ENCODE data around the gene TSPAN14. TPM values are rescaled to one million over a fixed set of nuclear protein-coding genes. Genes with fewer than 3 reads are reported as not detected.
A peak's percentile ranks its signal among the peaks of the same experiment; 100 is the strongest.

TSPAN14 gene
- polyA plus RNA-seq, 1 donor (not counting 4 experiments of a cell fraction or from before 2014, with no cell fraction given), result 71.1 TPM

DNA sequence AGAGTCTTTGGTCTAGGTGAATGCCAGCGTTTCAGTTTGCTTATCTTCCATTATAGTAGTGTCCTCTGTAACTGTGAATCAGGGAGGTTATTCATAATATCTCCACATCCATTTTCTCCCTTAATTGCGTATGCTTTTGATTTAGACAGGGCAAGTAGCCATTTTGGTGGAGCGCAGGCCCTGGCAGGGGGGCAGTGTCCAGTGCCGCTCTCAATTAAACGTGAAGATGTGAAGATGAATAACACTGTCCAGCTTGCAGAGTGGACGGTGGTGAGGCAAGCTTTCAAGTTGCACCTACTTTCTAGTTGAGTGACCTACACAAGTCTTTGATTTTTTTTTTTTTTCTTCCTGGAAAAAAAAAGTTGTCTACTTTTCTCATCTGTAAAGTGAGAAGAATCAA is 4.5 kb downstream of the TSPAN14 start:
- H3K79me2 ChIP-seq (ENCODE audit: control insufficient read depth, insufficient read depth, low read length), result peaks cover 93% of the 10 kb centered on the region

DNA sequence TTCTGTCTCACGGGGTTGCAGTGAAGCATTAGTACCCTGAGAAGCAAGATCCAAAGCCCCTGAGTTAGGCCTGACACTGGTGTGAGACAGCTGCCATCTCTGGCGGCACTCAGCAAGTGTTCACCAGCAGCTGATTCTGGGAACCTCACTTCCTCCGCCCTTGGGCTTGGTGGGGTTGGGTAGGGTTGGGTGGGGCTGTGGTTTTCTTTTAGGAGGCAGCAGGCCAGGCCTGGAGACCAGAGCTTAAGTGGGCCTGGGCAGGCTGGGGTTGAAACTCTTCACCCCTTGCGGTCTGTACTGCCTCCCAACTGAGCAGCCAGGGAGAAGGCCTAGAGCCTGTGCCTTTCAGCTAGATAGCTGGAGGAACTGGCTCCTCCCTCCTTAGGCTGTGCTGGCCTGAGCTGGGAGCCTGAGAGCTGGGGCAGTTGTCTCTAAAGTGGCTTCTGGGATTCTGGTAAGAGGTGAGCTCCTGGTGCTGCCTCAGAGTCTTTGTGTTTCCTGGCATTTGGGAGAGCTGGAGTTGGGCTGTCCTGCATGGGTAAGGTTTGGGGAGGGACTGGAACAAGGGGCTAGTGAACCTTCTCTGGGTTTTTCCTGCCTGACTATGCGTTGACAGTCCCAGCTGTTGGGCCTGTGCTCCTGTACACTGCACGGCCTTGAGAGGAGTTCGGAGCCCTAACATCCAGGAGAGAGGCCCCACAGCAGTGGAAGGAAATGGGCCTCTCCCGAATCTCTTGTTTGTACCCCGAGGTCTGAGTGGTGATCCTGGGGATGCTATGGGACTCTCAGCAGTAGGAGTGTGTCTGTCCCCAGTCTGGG is 5.1 kb downstream of the TSPAN14 start:
- Histone ChIP-seq H3K4me3 (ENCODE audit: control insufficient read depth in 2 of 3, extremely low read depth in 1 of 3, insufficient read depth in 2 of 3, low read depth in 1 of 3, low read length in 3 of 3) (peak overlapping the region; percentile 26 to 43 (median 34)), H3K36me3 (ENCODE audit: control insufficient read depth in 2 of 2, extremely low read depth in 1 of 2, insufficient read depth in 2 of 2, low read length in 2 of 2) (peaks cover 8% of the 10 kb centered on the region in 2 experiments), H3K9me1 (ENCODE audit: control insufficient read depth, extremely low read depth, insufficient read depth, low read length) (peaks cover 10% of the 10 kb centered on the region), H3K4me1 (ENCODE audit: control insufficient read depth, extremely low read depth, insufficient read depth, low read length) (peaks cover 84% of the 10 kb centered on the region), H4K20me1 (ENCODE audit: control insufficient read depth, extremely low read depth, insufficient read depth, low read length) (peaks cover 32% of the 10 kb centered on the region), H2AFZ (ENCODE audit: control insufficient read depth, low read length) (no peak overlapping the region), H3K27ac (ENCODE audit: control insufficient read depth, insufficient read depth, low read length) (peak overlapping the region; percentile 84), H3K79me2 (ENCODE audit: control insufficient read depth, insufficient read depth, low read length) (peaks cover 98% of the 10 kb centered on the region), H3K27me3 (ENCODE audit: control insufficient read depth, extremely low read depth, insufficient read depth, low read length) (no peaks in the 10 kb centered on the region), H3K9me3 (ENCODE audit: control insufficient read depth, low read depth, low read length) (no peaks in the 10 kb centered on the region), H3K9ac (ENCODE audit: control insufficient read depth, extremely low read depth, insufficient read depth, low read length) (peak overlapping the region; percentile 72), H3K4me2 (ENCODE audit: control insufficient read depth, extremely low read depth, insufficient read depth, low read depth, low read length) (peak overlapping the region; percentile 83)
- no peak for TF ChIP-seq EZH2 (IDR thresholded peaks at IDR 0.05; ENCODE audit: low read length)
- TF ChIP-seq, protein P1, sequence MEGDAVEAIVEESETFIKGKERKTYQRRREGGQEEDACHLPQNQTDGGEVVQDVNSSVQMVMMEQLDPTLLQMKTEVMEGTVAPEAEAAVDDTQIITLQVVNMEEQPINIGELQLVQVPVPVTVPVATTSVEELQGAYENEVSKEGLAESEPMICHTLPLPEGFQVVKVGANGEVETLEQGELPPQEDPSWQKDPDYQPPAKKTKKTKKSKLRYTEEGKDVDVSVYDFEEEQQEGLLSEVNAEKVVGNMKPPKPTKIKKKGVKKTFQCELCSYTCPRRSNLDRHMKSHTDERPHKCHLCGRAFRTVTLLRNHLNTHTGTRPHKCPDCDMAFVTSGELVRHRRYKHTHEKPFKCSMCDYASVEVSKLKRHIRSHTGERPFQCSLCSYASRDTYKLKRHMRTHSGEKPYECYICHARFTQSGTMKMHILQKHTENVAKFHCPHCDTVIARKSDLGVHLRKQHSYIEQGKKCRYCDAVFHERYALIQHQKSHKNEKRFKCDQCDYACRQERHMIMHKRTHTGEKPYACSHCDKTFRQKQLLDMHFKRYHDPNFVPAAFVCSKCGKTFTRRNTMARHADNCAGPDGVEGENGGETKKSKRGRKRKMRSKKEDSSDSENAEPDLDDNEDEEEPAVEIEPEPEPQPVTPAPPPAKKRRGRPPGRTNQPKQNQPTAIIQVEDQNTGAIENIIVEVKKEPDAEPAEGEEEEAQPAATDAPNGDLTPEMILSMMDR (optimal IDR thresholded peaks at IDR 0.05 in 1 of 3, IDR thresholded peaks at IDR 0.05 in 1 of 3, conservative IDR thresholded peaks at IDR 0.05 in 1 of 3; ENCODE audit: extremely low read depth in 1 of 3, insufficient read depth in 2 of 3, low read length in 3 of 3), result peak in 2 of 3 experiments; percentile 11 to 45
- FAIRE-seq, result peak; percentile 64
- DNase-seq (ENCODE audit: low read depth, low spot score), result no peak
- dilution Hi-C loops (cut with MboI; ENCODE audit: extremely low pct_ligation_motif_present, low sequenced_read_pairs), result no loop called here

More for the DNA sequence above, 4.5 kb downstream of the TSPAN14 start:
- FAIRE-seq (no peak), DNase-seq (ENCODE audit: low read depth, low spot score) (no peak)
- H3K9ac ChIP-seq (ENCODE audit: control insufficient read depth, extremely low read depth, insufficient read depth, low read length), result peak overlapping the region; percentile 72
- peak overlapping the region; percentile 84 for H3K27ac ChIP-seq (ENCODE audit: control insufficient read depth, insufficient read depth, low read length)
- H3K9me1 ChIP-seq (ENCODE audit: control insufficient read depth, extremely low read depth, insufficient read depth, low read length), result peaks cover 6% of the 10 kb centered on the region
- dilution Hi-C loops (cut with MboI; ENCODE audit: extremely low pct_ligation_motif_present, low sequenced_read_pairs), result no loop called here
- H3K4me3 ChIP-seq (ENCODE audit: control insufficient read depth in 2 of 3, extremely low read depth in 1 of 3, insufficient read depth in 2 of 3, low read depth in 1 of 3, low read length in 3 of 3), result peak overlapping the region; percentile 26 to 43 (median 34)
- H3K4me1 ChIP-seq (ENCODE audit: control insufficient read depth, extremely low read depth, insufficient read depth, low read length), result peaks cover 78% of the 10 kb centered on the region
- H3K9me3 ChIP-seq (ENCODE audit: control insufficient read depth, low read depth, low read length), result no peaks in the 10 kb centered on the region
- no peak for TF ChIP-seq EZH2 (IDR thresholded peaks at IDR 0.05; ENCODE audit: low read length)
- TF ChIP-seq, protein P1 (optimal IDR thresholded peaks at IDR 0.05 in 1 of 3, IDR thresholded peaks at IDR 0.05 in 1 of 3, conservative IDR thresholded peaks at IDR 0.05 in 1 of 3; ENCODE audit: extremely low read depth in 1 of 3, insufficient read depth in 2 of 3, low read length in 3 of 3), result no peak
- H2AFZ ChIP-seq (ENCODE audit: control insufficient read depth, low read length), result no peak overlapping the region
- H3K4me2 ChIP-seq (ENCODE audit: control insufficient read depth, extremely low read depth, insufficient read depth, low read depth, low read length), result peak overlapping the region; percentile 83
- H3K27me3 ChIP-seq (ENCODE audit: control insufficient read depth, extremely low read depth, insufficient read depth, low read length), result no peaks in the 10 kb centered on the region
- peaks cover 3% of the 10 kb centered on the region in 2 experiments for H3K36me3 ChIP-seq (ENCODE audit: control insufficient read depth in 2 of 2, extremely low read depth in 1 of 2, insufficient read depth in 2 of 2, low read length in 2 of 2)
- H4K20me1 ChIP-seq (ENCODE audit: control insufficient read depth, extremely low read depth, insufficient read depth, low read length), result peaks cover 28% of the 10 kb centered on the region
